Gastroesophageal sphincter (tissue), 3 donors: ENCODE measurements around the gene AUTS2.
"Not testable (repeated sequence)": the region's sequence is repeated elsewhere in the genome, so short reads cannot be mapped to it uniquely, and the experiment has no call there.

ENCODE experiments used
- CTCF ChIP-seq, 4 experiments: fragments of 200-600 bp in 2 of 4; fragments of 450-650 bp in 2 of 4; sonication (generic) in 1 of 4; IDR thresholded peaks; one replicate each; pipeline ENCODE4 v1.5.1; 2017 to 2019; ENCODE audit warnings: antibody characterized with exemption in 4 of 4, mild to moderate bottlenecking in 2 of 4, moderate library complexity in 2 of 4
- EP300 ChIP-seq: sonication (generic); formaldehyde crosslinking; IDR thresholded peaks from one replicate; pipeline ENCODE4 v1.6.1; 2017; ENCODE audit warnings: antibody characterized with exemption, mild to moderate bottlenecking
- POLR2A ChIP-seq, 2 donors: fragments of 450-650 bp; IDR thresholded peaks; one replicate each; pipeline ENCODE4 v1.6.1; 2017; ENCODE audit warnings: antibody characterized with exemption in 2 of 2, mild to moderate bottlenecking in 2 of 2, moderate library complexity in 1 of 2
- POLR2AphosphoS5 ChIP-seq: sonication (generic); formaldehyde crosslinking; IDR thresholded peaks from one replicate; pipeline ENCODE4 v1.6.1; 2017; ENCODE audit warnings: antibody characterized with exemption

GRCh38 chr7:70594885-70595284 is 996.6 kb downstream of the AUTS2 start:
- TF ChIP-seq POLR2AphosphoS5; POLR2A (IDR thresholded peaks at IDR 0.05); CTCF (IDR thresholded peaks at IDR 0.05); EP300: not testable (repeated sequence)
